Umbilical cord (tissue), 2 donors: ENCODE measurements around the gene CFHR2. TPM values are rescaled to one million over a fixed set of nuclear protein-coding genes. Genes with fewer than 3 reads are reported as not detected.
A peak's percentile ranks its signal among the peaks of the same experiment; 100 is the strongest.
"Not testable (repeated sequence)": the region's sequence is repeated elsewhere in the genome, so short reads cannot be mapped to it uniquely, and the experiment has no call there.

Experiments used
- DNase-seq: peaks from one replicate; pipeline ENCODE4 v3.0.0-alpha.2; 2015; ENCODE audit warnings: low spot score
- total RNA-seq: library from RNA; depleted of rRNA; stranded (reverse); fragments of >200 nt; gene quantifications from one replicate; pipeline ENCODE4 v1.2.3, GENCODE V29; 2014; ENCODE audit warnings: low replicate concordance; ENCODE audit not compliant: insufficient read depth

The CFHR2 gene
- 4.3 TPM for total RNA-seq

- not testable (repeated sequence) for DNase-seq
These were observed at the start of gene CFHR2 for GRCh38 chr1:196943568-196943967. CFHR2 (plus strand) TSS chr1:196943738; CDS start chr1:196943881, 143 bp downstream.

GRCh38 chr1:196896355-196896754 lies 47.2 kb upstream of the CFHR2 start:
- no peak for DNase-seq

GRCh38 chr1:196897158-196897828 lies 46.2 kb upstream of the CFHR2 start:
- DNase-seq, result no peak

GRCh38 chr1:196902344-196902743 lies 41.2 kb upstream of the CFHR2 start:
- DNase-seq, result no peak

GRCh38 chr1:196910215-196910614 lies 33.3 kb upstream of the CFHR2 start:
- DNase-seq, result no peak

GRCh38 chr1:196912283-196912682 lies 31.3 kb upstream of the CFHR2 start:
- not testable (repeated sequence) for DNase-seq

- DNase-seq, result not testable (repeated sequence)
These were observed 16.7 kb upstream of the CFHR2 start for GRCh38 chr1:196926839-196927238.

GRCh38 chr1:196932853-196933252 lies 10.7 kb upstream of the CFHR2 start:
- DNase-seq, result not testable (repeated sequence)

- DNase-seq, result no peak
These were observed 9.9 kb upstream of the CFHR2 start for GRCh38 chr1:196933531-196934189.

- not testable (repeated sequence) for DNase-seq
These were observed 2.1 kb upstream of the CFHR2 start for GRCh38 chr1:196941474-196941873.

- DNase-seq, result no peak
These were observed 8.3 kb downstream of the CFHR2 start for GRCh38 chr1:196951711-196952394.

GRCh38 chr1:196954778-196955177 lies 11.2 kb downstream of the CFHR2 start:
- DNase-seq, result no peak

- no peak for DNase-seq
These were observed 12.4 kb downstream of the CFHR2 start for GRCh38 chr1:196955926-196956325.

GRCh38 chr1:196960854-196961253 lies 17.3 kb downstream of the CFHR2 start:
- no peak for DNase-seq

- DNase-seq, result no peak
These were observed 26.6 kb downstream of the CFHR2 start for GRCh38 chr1:196970182-196970581.

GRCh38 chr1:196976278-196976677 lies 32.7 kb downstream of the CFHR2 start:
- DNase-seq, result no peak

- DNase-seq, result no peak
These were observed 33.7 kb downstream of the CFHR2 start, which contains the start of gene CFHR5 for GRCh38 chr1:196977278-196977677. CFHR5 (plus strand) TSS chr1:196977556; CDS start chr1:196977665, 109 bp downstream.

- no peak for DNase-seq
These were observed 37.3 kb downstream of the CFHR2 start for GRCh38 chr1:196980859-196981258.

- DNase-seq, result not testable (repeated sequence)
These were observed 38.7 kb downstream of the CFHR2 start for GRCh38 chr1:196982247-196982646.

GRCh38 chr1:196991919-196992651 lies 48.5 kb downstream of the CFHR2 start:
- not testable (repeated sequence) for DNase-seq

- DNase-seq, result no peak
These were observed 50.4 kb downstream of the CFHR2 start for GRCh38 chr1:196993916-196994315.

- DNase-seq, result peak; percentile 30
These were observed 53.9 kb downstream of the CFHR2 start for GRCh38 chr1:196997423-196997822.
